Measurements from ENCODE around the gene GHRH. TPM values are rescaled to one million over a fixed set of nuclear protein-coding genes. Genes with fewer than 3 reads are reported as not detected.

Gene GHRH
- total RNA-seq, 1 experiment from 2014 or later: not detected

DNA sequence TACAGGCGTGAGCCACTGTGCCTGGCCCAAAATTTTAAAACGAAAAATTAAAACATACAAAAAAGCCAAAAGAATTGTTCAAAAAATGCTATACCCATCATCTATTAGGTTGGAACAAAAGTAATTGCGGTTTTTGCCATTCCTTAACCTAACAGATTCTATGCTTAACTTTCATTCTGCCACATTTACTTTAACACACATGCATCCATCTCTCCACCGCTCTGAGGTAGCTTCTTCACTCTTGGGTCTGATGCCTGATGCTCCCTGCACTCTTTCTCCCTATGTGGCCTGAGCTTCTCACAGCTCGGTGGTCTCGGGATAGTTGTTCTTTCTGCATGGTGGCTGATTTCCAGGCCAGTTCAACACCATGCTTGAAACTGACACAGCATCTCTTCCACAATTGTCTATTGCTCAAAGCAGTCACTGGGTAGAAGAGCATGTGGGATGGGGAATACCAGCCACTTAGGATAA is 23.1 kb upstream of the GHRH start (continued):
- TF ChIP-seq FOSL1 (IDR thresholded peaks at IDR 0.05; ENCODE audit: low read depth): no peak

DNA sequence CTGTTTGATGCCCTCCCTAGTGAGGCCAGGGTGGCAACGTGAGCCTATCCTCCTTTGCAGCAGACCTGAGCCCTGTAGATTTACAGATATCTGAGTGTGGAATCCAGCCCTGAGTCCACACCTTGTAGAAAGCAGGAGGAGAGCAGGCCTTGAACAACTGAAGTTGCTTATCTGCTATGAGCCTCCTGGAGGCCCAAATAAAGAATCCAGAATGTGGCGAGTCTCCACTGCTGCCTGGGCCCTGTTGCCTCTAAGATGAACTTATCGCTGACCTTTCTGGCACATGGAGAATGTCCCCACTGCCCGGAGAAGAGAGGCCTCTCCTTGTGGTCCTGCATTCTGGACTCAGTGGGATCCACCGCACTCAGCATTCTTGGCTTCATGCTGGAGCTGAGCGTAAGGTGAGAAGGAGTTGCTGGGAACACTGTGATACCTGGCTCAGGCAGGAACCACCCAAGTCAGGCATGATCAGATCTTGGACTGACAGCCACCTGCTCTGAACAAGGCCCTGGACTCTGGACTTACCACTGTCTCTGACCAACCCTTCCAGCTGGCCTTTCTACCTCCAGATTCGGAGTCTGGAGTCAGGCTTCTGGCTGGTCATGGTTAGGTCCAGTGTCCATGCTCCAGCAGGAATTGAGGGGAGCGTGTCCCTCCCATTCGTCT is 22.0 kb upstream of the GHRH start:
- no peak overlapping the region for H3K4me2 ChIP-seq (ENCODE audit: low read length)
- ChIA-PET CTCF (no interaction called here), POLR2A (no interaction called here)
- TF ChIP-seq, protein P1, sequence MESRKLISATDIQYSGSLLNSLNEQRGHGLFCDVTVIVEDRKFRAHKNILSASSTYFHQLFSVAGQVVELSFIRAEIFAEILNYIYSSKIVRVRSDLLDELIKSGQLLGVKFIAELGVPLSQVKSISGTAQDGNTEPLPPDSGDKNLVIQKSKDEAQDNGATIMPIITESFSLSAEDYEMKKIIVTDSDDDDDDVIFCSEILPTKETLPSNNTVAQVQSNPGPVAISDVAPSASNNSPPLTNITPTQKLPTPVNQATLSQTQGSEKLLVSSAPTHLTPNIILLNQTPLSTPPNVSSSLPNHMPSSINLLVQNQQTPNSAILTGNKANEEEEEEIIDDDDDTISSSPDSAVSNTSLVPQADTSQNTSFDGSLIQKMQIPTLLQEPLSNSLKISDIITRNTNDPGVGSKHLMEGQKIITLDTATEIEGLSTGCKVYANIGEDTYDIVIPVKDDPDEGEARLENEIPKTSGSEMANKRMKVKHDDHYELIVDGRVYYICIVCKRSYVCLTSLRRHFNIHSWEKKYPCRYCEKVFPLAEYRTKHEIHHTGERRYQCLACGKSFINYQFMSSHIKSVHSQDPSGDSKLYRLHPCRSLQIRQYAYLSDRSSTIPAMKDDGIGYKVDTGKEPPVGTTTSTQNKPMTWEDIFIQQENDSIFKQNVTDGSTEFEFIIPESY (IDR thresholded peaks at IDR 0.05; ENCODE audit: extremely low read depth, insufficient replicate concordance, low read length): no peak
- TF ChIP-seq, protein P2, sequence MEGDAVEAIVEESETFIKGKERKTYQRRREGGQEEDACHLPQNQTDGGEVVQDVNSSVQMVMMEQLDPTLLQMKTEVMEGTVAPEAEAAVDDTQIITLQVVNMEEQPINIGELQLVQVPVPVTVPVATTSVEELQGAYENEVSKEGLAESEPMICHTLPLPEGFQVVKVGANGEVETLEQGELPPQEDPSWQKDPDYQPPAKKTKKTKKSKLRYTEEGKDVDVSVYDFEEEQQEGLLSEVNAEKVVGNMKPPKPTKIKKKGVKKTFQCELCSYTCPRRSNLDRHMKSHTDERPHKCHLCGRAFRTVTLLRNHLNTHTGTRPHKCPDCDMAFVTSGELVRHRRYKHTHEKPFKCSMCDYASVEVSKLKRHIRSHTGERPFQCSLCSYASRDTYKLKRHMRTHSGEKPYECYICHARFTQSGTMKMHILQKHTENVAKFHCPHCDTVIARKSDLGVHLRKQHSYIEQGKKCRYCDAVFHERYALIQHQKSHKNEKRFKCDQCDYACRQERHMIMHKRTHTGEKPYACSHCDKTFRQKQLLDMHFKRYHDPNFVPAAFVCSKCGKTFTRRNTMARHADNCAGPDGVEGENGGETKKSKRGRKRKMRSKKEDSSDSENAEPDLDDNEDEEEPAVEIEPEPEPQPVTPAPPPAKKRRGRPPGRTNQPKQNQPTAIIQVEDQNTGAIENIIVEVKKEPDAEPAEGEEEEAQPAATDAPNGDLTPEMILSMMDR (IDR thresholded peaks at IDR 0.05 in 2 of 3, conservative IDR thresholded peaks at IDR 0.05 in 1 of 3; ENCODE audit: borderline replicate concordance in 1 of 3, insufficient read depth in 1 of 3, low read depth in 2 of 3, low read length in 2 of 3): no peak
- no peak for TF ChIP-seq ZNF274 (IDR thresholded peaks at IDR 0.05; ENCODE audit: low read depth, low read length)
- no peak for TF ChIP-seq FOSL1 (IDR thresholded peaks at IDR 0.05; ENCODE audit: low read depth)
- TF ChIP-seq, protein P3, sequence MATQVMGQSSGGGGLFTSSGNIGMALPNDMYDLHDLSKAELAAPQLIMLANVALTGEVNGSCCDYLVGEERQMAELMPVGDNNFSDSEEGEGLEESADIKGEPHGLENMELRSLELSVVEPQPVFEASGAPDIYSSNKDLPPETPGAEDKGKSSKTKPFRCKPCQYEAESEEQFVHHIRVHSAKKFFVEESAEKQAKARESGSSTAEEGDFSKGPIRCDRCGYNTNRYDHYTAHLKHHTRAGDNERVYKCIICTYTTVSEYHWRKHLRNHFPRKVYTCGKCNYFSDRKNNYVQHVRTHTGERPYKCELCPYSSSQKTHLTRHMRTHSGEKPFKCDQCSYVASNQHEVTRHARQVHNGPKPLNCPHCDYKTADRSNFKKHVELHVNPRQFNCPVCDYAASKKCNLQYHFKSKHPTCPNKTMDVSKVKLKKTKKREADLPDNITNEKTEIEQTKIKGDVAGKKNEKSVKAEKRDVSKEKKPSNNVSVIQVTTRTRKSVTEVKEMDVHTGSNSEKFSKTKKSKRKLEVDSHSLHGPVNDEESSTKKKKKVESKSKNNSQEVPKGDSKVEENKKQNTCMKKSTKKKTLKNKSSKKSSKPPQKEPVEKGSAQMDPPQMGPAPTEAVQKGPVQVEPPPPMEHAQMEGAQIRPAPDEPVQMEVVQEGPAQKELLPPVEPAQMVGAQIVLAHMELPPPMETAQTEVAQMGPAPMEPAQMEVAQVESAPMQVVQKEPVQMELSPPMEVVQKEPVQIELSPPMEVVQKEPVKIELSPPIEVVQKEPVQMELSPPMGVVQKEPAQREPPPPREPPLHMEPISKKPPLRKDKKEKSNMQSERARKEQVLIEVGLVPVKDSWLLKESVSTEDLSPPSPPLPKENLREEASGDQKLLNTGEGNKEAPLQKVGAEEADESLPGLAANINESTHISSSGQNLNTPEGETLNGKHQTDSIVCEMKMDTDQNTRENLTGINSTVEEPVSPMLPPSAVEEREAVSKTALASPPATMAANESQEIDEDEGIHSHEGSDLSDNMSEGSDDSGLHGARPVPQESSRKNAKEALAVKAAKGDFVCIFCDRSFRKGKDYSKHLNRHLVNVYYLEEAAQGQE (IDR thresholded peaks at IDR 0.05; ENCODE audit: low read depth): no peak
- TF ChIP-seq SP1 (IDR thresholded peaks at IDR 0.05; ENCODE audit: low read depth): no peak
- TF ChIP-seq POLR2A (IDR thresholded peaks at IDR 0.05; ENCODE audit: borderline replicate concordance, extremely low read depth, insufficient read depth, insufficient read length): no peak
- no peak for TF ChIP-seq CEBPB (IDR thresholded peaks at IDR 0.05; ENCODE audit: low read depth)
- TF ChIP-seq EZH2phosphoT487 (IDR thresholded peaks at IDR 0.05; ENCODE audit: borderline replicate concordance): no peak
- no peak for TF ChIP-seq RAD21 (IDR thresholded peaks at IDR 0.05; ENCODE audit: low read depth)
- TF ChIP-seq CBX3 (IDR thresholded peaks at IDR 0.05; ENCODE audit: low read depth): no peak
- no peak for TF ChIP-seq POLR2AphosphoS5 (IDR thresholded peaks at IDR 0.05; ENCODE audit: low read depth, low read length)
- TF ChIP-seq, protein P4, sequence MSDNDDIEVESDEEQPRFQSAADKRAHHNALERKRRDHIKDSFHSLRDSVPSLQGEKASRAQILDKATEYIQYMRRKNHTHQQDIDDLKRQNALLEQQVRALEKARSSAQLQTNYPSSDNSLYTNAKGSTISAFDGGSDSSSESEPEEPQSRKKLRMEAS (IDR thresholded peaks at IDR 0.05): no peak
- TF ChIP-seq JUND (IDR thresholded peaks at IDR 0.05): no peak
- no peak for TF ChIP-seq SIN3A (IDR thresholded peaks at IDR 0.05; ENCODE audit: low read depth)
- TF ChIP-seq ELF1 (IDR thresholded peaks at IDR 0.05; ENCODE audit: borderline replicate concordance, low read depth): no peak
- TF ChIP-seq SRF (IDR thresholded peaks at IDR 0.05; ENCODE audit: low read depth): no peak
- TF ChIP-seq, protein P5, sequence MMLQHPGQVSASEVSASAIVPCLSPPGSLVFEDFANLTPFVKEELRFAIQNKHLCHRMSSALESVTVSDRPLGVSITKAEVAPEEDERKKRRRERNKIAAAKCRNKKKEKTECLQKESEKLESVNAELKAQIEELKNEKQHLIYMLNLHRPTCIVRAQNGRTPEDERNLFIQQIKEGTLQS (IDR thresholded peaks at IDR 0.05): no peak
- no peak for TF ChIP-seq EGR1 (IDR thresholded peaks at IDR 0.05; ENCODE audit: low read depth)

More for the DNA sequence above, 22.0 kb upstream of the GHRH start:
- peaks cover 2 to 7% of the 10 kb centered on the region in 2 experiments; a peak in 3 of 4 replicates for H3K4me1 ChIP-seq (ENCODE audit: control insufficient read depth in 1 of 2, insufficient read depth in 2 of 2, low read length in 2 of 2)
- ATAC-seq (no peak), DNase-seq (ENCODE audit: low read depth, low spot score) (no peak)
- no peaks in the 10 kb centered on the region for H3K9me3 ChIP-seq (ENCODE audit: control insufficient read depth in 1 of 2, insufficient read depth in 1 of 2, low read depth in 1 of 2, low read length in 2 of 2)
- no peak overlapping the region for H2AFZ ChIP-seq (ENCODE audit: low read depth, low read length, poor library complexity, severe bottlenecking)
- H3K27ac ChIP-seq (ENCODE audit: low read depth, low read length): no peak overlapping the region
- H3K27me3 ChIP-seq (ENCODE audit: insufficient read depth, low read length): no peaks in the 10 kb centered on the region
- H3K9ac ChIP-seq (ENCODE audit: low read length): no peak overlapping the region
- no peak overlapping the region for H3K4me3 ChIP-seq (replicated peaks in 1 of 2; ENCODE audit: low read depth in 1 of 2, low read length in 2 of 2)
- H3K79me2 ChIP-seq (ENCODE audit: insufficient read depth, low read length): no peaks in the 10 kb centered on the region
- no TSS peak for BruUV-seq (replicated peaks)
- RAD21 ChIA-PET (ENCODE audit: low non-redundant PET in 1 of 2, low total read pairs in 2 of 2, uncharacterized antibody in 2 of 2, unreplicated experiment in 2 of 2): no interaction called here
- H3K9me2 ChIP-seq (ENCODE audit: insufficient read depth): no peaks in the 10 kb centered on the region
- no peaks in the 10 kb centered on the region for H4K20me1 ChIP-seq (ENCODE audit: insufficient read depth)
- intact Hi-C loops (cut with micrococcal nuclease): no loop called here
- H3K36me3 ChIP-seq (ENCODE audit: control insufficient read depth in 1 of 2, insufficient read depth in 2 of 2, low read length in 2 of 2): no peaks in the 10 kb centered on the region

Data from HCT116 (cell line).